ENCODE measurements around the gene SPATC1L.

SPATC1L gene

GRCh38 chr21:46165098-46165497, 19.2 kb downstream of the SPATC1L start:
- DNase-seq (ENCODE audit: low spot score), result no peak
- in situ Hi-C loops (cut with MboI; ENCODE audit: low pct_unique_long_range_greater_than_20kb, low sequenced_read_pairs, unreplicated experiment), result no loop called here
- TF ChIP-seq, protein P1, sequence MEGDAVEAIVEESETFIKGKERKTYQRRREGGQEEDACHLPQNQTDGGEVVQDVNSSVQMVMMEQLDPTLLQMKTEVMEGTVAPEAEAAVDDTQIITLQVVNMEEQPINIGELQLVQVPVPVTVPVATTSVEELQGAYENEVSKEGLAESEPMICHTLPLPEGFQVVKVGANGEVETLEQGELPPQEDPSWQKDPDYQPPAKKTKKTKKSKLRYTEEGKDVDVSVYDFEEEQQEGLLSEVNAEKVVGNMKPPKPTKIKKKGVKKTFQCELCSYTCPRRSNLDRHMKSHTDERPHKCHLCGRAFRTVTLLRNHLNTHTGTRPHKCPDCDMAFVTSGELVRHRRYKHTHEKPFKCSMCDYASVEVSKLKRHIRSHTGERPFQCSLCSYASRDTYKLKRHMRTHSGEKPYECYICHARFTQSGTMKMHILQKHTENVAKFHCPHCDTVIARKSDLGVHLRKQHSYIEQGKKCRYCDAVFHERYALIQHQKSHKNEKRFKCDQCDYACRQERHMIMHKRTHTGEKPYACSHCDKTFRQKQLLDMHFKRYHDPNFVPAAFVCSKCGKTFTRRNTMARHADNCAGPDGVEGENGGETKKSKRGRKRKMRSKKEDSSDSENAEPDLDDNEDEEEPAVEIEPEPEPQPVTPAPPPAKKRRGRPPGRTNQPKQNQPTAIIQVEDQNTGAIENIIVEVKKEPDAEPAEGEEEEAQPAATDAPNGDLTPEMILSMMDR (IDR thresholded peaks at IDR 0.05; ENCODE audit: extremely low read depth, insufficient read depth, missing control alignments), result no peak

- DNase-seq (ENCODE audit: low spot score), result no peak
- TF ChIP-seq, protein P1 (IDR thresholded peaks at IDR 0.05; ENCODE audit: extremely low read depth, insufficient read depth, missing control alignments), result no peak
- in situ Hi-C loops (cut with MboI; ENCODE audit: low pct_unique_long_range_greater_than_20kb, low sequenced_read_pairs, unreplicated experiment), result no loop called here
Measured at GRCh38 chr21:46163380-46163779, 20.9 kb downstream of the SPATC1L start.

GRCh38 chr21:46161633-46162592, 22.3 kb downstream of the SPATC1L start:
- TF ChIP-seq, protein P1 (IDR thresholded peaks at IDR 0.05; ENCODE audit: extremely low read depth, insufficient read depth, missing control alignments), result no peak
- in situ Hi-C loops (cut with MboI; ENCODE audit: low pct_unique_long_range_greater_than_20kb, low sequenced_read_pairs, unreplicated experiment), result no loop called here
- no peak for DNase-seq (ENCODE audit: low spot score)

- no peak for DNase-seq (ENCODE audit: low spot score)
- TF ChIP-seq, protein P1 (IDR thresholded peaks at IDR 0.05; ENCODE audit: extremely low read depth, insufficient read depth, missing control alignments), result no peak
- in situ Hi-C loops (cut with MboI; ENCODE audit: low pct_unique_long_range_greater_than_20kb, low sequenced_read_pairs, unreplicated experiment), result no loop called here
Measured at GRCh38 chr21:46160907-46161632, 23.2 kb downstream of the SPATC1L start.

DNA sequence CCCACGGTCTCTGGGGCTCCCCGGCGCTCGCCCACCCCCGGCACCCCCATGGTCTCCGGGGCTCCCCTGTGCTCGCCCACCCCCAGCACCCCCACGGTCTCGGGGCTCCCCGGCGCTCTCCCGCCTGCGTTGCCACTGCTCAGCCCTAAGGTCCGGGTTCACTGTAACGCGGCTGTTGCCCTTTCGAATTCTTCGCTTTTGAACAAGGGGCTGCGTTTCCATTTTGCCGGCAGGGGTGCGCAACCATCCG, 23.7 kb downstream of the SPATC1L start:
- no peak for DNase-seq (ENCODE audit: low spot score)
- TF ChIP-seq, protein P1 (IDR thresholded peaks at IDR 0.05; ENCODE audit: extremely low read depth, insufficient read depth, missing control alignments), result no peak
- in situ Hi-C loops (cut with MboI; ENCODE audit: low pct_unique_long_range_greater_than_20kb, low sequenced_read_pairs, unreplicated experiment), result no loop called here

DNA sequence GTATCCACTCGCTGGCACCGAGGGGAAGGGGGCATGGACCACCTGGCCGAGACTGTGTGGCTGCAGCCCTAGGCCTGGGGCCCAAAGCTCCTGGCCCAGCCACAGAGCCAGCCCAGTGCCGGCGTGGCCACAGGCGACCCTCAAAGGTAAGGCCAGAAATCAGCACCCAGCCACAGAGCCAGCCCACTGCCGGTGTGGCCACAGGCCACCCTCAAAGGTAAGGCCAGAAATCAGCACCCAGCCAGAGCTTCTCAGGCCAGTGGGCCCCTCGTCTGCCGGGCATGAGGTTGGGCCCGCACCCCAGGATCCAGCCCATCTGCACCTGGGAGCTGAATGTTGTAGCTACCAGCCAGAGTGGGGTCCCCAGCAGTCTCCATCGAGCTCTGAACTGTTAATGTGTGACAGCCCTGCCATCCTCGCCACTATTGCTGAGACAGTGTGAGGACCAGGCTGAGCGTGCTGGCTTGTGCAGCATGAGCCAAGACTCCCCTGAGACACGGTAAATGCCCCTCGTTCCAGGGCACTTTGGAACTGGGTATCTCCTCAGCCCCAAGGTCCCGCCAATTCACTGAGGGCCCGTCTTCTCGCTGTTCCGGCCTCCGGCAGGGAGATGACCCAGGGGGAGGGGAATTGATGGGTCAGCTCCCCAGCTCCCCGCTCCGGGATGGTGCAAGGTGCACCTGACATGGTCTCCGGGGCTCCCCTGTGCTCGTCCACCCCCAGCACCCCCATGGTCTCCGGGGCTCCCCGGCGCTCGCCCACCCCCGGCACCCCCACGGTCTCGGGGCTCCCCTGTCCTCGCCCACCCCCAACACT, 24.2 kb downstream of the SPATC1L start:
- TF ChIP-seq, protein P1 (IDR thresholded peaks at IDR 0.05; ENCODE audit: extremely low read depth, insufficient read depth, missing control alignments), result no peak
- no peak for DNase-seq (ENCODE audit: low spot score)
- in situ Hi-C loops (cut with MboI; ENCODE audit: low pct_unique_long_range_greater_than_20kb, low sequenced_read_pairs, unreplicated experiment), result no loop called here
